SK-N-MC (cell line): Measurements from ENCODE around the gene ARID5B.
A peak's percentile ranks its signal among the peaks of the same experiment; 100 is the strongest.

Source experiments
- DNase-seq: peaks from one replicate; pipeline ENCODE4 v3.0.0-alpha.2; 2011; ENCODE audit warnings: low read depth, low spot score
- H3K27ac ChIP-seq: fragments of 200-600 bp; sonication (generic); 2 replicates; pipeline ENCODE4 v1.5.1; 2016; ENCODE audit warnings: mixed run types
- H3K36me3 ChIP-seq: fragments of 200-600 bp; sonication (generic); 2 replicates; pipeline ENCODE4 v1.6.1; 2017; ENCODE audit warnings: antibody characterized with exemption, low read length, mixed read lengths; ENCODE audit not compliant: insufficient read depth
- H3K4me3 ChIP-seq: fragments of 200-600 bp; sonication (generic); 2 replicates; pipeline ENCODE4 v1.5.1; 2016
- H3K9ac ChIP-seq: fragments of 200-600 bp; sonication (generic); 2 replicates; pipeline ENCODE4 v1.8.0; 2017; ENCODE audit warnings: mixed run types, mixed read lengths; ENCODE audit not compliant: insufficient read length
- H3K9me3 ChIP-seq: fragments of 200-600 bp; sonication (generic); 2 replicates; pipeline ENCODE4 v1.6.1; 2017; ENCODE audit warnings: low read depth, mild to moderate bottlenecking, antibody characterized with exemption, low read length, moderate library complexity, mixed read lengths
- EZH2 ChIP-seq: fragments of 200-600 bp; sonication (generic); IDR thresholded peaks from one replicate; pipeline ENCODE4 v1.6.1; 2017; ENCODE audit warnings: antibody characterized with exemption
- FOXP2 ChIP-seq: optimal IDR thresholded peaks from 2 replicates; pipeline ENCODE3; 2011; ENCODE audit warnings: mild to moderate bottlenecking, moderate library complexity; ENCODE audit not compliant: insufficient read depth; ENCODE audit errors: extremely low read length, control extremely low read depth
- POLR2AphosphoS5 ChIP-seq: IDR thresholded peaks from 2 replicates; pipeline ENCODE4 v1.6.1; 2012; ENCODE audit warnings: mild to moderate bottlenecking, low read depth, low read length, borderline replicate concordance

ARID5B gene

DNA sequence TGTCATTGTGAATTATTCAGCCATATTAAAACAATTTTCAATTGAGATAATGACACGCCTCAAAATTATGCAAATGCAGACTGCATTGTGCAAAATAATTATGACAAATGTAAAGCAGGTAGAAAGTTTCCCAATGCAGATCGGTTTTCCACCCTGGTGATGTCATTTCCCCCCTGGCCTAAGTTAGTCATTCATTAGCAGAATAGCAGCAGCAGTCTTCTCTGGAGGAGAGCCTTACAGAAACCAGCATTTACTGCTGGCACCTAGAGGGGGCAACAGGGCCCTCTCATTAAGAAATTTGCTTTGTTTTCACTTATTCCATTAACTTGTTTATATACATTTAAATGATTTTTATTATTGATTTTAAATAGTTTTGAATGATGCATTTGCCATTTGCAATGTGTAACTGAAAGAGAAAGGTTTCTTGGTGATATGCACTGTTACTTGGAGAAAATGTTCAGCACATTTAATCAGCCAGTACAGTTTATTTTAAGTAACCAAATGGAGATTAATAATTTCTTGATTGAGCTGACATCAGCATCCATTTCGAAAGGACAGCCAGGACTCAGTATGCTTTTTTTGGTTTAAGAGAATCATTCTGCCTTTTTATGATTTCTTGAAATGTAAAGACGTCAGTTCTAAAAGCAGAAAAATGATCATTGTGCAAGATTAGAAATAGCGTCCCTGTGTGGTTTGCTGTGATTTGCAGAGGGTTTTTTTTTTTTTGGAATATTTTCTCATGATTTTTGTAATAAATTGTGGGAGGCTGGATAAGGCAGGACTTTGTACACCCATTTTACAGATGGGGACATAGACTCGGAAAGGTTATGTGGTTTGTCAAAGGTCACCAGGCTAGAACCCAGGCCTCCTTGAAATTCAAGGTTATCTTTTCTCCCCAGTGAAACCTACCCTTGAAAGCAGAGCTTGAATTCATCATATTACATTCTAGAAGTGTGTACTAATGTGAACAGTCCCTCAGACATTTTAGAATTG lies 3.5 kb downstream of the ARID5B start:
- H3K36me3 ChIP-seq = no peaks in the 10 kb centered on the region
- H3K9ac ChIP-seq = no peak overlapping the region
- H3K27ac ChIP-seq = peak overlapping the region; percentile 31; the same call in 1 of the 2 replicates
- DNase-seq = no peak
- H3K9me3 ChIP-seq = no peaks in the 10 kb centered on the region
- peak overlapping the region; percentile 92 for H3K4me3 ChIP-seq
- TF ChIP-seq EZH2 (no peak), POLR2AphosphoS5 (no peak), FOXP2 (no peak)

DNA sequence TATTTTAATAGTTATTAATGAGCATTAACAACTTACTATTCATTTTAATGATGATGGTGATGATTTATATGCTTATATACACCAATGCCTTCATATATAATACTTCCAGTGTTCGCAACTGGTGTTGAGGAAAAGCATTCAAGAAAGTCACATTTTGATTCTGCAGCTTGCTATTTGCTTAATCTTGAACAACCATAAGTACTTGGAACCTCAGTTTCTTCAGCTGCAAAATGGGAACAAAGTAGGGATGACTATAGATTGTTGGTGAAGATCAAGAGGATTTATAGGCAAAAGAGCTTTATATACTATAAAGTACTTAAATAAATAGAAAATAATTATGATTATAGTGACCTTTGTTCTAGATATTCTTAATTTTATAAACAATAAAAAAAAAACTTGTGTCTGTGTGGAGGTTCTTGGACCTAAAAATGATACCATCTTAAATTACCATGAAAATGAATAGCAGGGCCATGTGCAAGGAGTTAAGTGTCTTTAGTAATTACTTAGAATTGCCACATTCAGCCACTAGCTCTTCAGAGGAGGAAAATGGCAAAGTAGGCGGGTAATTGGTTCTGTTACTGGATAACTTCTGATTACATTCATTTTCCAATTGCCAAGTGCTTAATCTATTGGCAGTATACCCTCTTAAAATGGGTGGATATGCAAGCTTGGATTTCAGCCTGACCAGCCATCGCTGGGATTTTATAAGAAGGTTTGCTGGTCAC lies 4.5 kb downstream of the ARID5B start:
- H3K9ac ChIP-seq = no peak overlapping the region
- H3K27ac ChIP-seq = no peak overlapping the region

DNA sequence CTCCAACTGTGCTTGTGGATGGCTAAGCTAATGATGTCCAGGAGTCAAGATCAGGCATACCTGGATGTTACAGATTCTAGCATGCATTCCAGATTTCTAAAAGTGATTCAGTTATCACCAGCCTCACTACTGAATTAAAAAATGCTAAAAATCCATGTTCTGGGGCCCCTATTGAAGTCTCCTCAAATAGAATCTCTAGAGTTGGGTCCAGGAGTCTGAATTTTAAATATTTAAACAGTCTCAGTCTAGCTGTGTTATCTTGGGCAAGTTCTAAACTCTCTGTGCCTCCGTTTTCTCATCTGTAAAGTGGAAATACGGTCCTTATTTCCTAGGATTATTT lies 5.0 kb downstream of the ARID5B start:
- DNase-seq = no peak
- H3K36me3 ChIP-seq = no peaks in the 10 kb centered on the region
- no peak overlapping the region for H3K4me3 ChIP-seq
- no peak overlapping the region for H3K27ac ChIP-seq
- TF ChIP-seq FOXP2 (no peak), POLR2AphosphoS5 (no peak)
- H3K9me3 ChIP-seq = no peaks in the 10 kb centered on the region
- H3K9ac ChIP-seq = no peak overlapping the region

More for the DNA sequence above, 4.5 kb downstream of the ARID5B start:
- Histone ChIP-seq H3K9me3 (no peaks in the 10 kb centered on the region), H3K36me3 (no peaks in the 10 kb centered on the region), H3K4me3 (no peak overlapping the region)
- TF ChIP-seq EZH2 = no peak
- no peak for TF ChIP-seq POLR2AphosphoS5
- no peak for TF ChIP-seq FOXP2
- DNase-seq = no peak

DNA sequence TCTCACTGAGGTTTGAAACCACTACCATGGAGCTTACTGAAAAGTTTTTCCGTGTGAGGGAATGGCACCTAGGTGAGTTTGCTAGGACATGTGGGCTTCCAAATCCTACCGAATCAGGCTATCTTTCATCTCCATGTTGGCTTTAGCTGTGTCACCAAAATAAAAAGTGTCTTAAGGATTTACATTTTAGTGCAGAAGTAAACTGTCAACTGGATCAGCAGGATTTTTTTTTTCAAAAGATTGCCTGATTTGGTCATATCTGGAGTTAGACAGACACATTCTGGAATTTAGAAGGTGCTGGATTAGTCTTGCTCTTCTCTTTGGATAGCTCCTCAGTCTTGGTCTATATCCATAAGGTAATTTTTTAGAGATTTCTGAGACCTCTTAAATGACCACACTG lies 5.5 kb downstream of the ARID5B start:
- Histone ChIP-seq H3K4me3 (no peak overlapping the region), H3K36me3 (no peaks in the 10 kb centered on the region), H3K27ac (no peak overlapping the region), H3K9me3 (no peaks in the 10 kb centered on the region), H3K9ac (no peak overlapping the region)
- TF ChIP-seq FOXP2 (no peak), POLR2AphosphoS5 (no peak)
- DNase-seq = no peak

DNA sequence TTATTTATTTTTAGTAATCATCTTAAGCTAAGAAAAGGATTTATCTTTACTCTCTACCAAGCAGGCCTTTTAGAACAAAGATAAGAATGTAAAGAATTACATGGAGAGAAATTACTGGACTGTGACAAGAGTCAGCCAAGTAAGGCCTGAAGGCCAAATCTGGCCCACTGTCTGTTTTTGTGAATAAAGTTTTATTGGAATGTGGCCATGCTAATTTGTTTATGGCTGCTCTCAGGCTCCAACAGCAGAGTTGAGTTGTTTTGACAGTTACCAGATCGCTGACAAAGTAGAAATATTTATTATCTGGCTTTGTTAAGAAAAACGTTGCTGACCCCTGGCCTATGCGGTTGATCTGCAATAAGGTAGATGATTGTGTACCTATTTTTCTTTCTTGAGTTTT lies 6.1 kb downstream of the ARID5B start:
- H3K4me3 ChIP-seq = no peak overlapping the region
- H3K9me3 ChIP-seq = no peaks in the 10 kb centered on the region
- no peaks in the 10 kb centered on the region for H3K36me3 ChIP-seq
- no peak for TF ChIP-seq POLR2AphosphoS5
- TF ChIP-seq FOXP2 = no peak
- no peak for TF ChIP-seq EZH2
- no peak overlapping the region for H3K9ac ChIP-seq
- DNase-seq = no peak
- H3K27ac ChIP-seq = no peak overlapping the region

DNA sequence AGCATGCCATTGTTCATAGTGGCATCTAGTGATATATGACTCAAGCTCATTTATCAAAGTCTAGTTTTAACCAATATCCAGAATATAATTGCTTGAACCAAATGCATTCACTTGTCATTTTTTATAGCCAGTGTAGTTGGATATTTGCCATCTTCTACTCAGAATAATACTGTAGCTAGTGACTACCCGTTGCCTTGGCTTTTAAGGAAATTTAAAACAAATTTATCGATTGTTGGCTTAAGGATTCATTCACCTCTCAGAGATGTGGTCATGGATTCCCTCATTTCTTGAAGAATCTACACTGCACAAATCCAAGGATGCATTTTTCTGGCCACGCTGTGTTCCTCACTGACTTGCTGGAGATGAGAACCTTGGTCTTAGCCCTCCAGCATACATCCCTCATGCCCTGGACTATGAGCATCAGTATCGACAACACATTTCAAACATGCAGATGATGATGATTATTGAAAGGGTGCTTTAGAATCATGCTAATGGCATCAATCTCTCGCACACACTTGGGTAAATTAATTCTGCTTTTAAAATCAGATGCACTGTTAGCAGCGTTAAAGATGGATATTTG lies 8.8 kb downstream of the ARID5B start:
- TF ChIP-seq EZH2 (no peak), POLR2AphosphoS5 (no peak), FOXP2 (no peak)
- H3K9me3 ChIP-seq = no peaks in the 10 kb centered on the region
- no peak for DNase-seq
- H3K9ac ChIP-seq = no peak overlapping the region
- no peak overlapping the region for H3K4me3 ChIP-seq
- H3K36me3 ChIP-seq = no peaks in the 10 kb centered on the region; the same call in 1 of the 2 replicates
- no peak overlapping the region for H3K27ac ChIP-seq

DNA sequence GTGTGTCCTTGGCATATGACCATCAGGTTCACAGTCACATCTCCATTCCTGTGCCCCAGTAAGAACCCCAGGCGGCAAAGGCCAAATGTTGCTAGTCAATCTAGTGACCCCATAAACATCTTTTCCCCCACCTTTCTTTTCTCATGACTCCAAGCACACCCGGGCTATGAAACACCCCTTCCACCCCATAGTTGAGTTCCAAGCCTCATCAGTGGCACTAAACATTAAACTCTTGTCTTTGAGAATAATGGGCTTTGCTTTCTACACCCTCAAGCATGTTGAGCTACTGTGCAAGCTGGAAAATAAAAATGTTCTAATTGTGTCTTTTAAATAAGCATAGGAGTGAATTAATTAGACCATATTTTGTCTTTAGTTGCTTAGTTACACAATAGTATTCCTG lies 9.4 kb downstream of the ARID5B start:
- no peak overlapping the region for H3K4me3 ChIP-seq
- H3K36me3 ChIP-seq = no peaks in the 10 kb centered on the region; the same call in 1 of the 2 replicates
- H3K9ac ChIP-seq = no peak overlapping the region
- no peak for TF ChIP-seq EZH2
- TF ChIP-seq POLR2AphosphoS5 = no peak
- TF ChIP-seq FOXP2 = no peak
- H3K27ac ChIP-seq = no peak overlapping the region
- no peak for DNase-seq
- H3K9me3 ChIP-seq = no peaks in the 10 kb centered on the region

DNA sequence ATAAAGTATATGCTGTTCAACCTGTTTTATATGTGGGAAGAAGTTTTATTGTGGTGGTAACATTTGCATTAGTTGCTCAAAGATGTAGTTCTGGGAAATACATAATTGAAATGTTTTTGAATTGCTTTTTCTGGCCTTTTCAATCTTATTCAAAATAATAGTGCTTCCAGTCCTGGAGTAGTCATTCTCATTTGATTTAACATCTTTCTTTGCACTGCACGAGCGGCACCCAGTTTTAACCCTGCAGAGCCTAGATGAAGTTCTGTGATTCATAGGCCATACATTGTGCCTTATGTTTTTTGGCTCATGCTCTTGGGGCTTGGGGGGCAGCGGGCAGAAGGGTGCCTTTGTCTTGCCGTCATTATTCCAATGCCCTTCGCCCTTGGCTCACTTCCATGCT lies 9.9 kb downstream of the ARID5B start:
- Histone ChIP-seq H3K27ac (no peak overlapping the region), H3K36me3 (no peaks in the 10 kb centered on the region; the same call in 1 of the 2 replicates), H3K9me3 (no peaks in the 10 kb centered on the region), H3K4me3 (no peak overlapping the region), H3K9ac (no peak overlapping the region)
- no peak for DNase-seq
- no peak for TF ChIP-seq POLR2AphosphoS5
- no peak for TF ChIP-seq FOXP2
- no peak for TF ChIP-seq EZH2
